HG02884 (cell line): ENCODE results near the gene CDH12.
"Not testable (repeated sequence)": the region's sequence is repeated elsewhere in the genome, so short reads cannot be mapped to it uniquely, and the experiment has no call there.

ENCODE experiments used
- ATAC-seq: cut with Tn5 transposase; IDR thresholded peaks from one replicate; pipeline ENCODE4 v1.9.1; 2021; ENCODE audit warnings: mild to moderate bottlenecking, moderate library complexity; ENCODE audit not compliant: unreplicated experiment

The CDH12 gene

GRCh38 chr5:22577006-22577405 is 276.1 kb downstream of the CDH12 start:
- no peak for ATAC-seq

GRCh38 chr5:22572941-22573340 is 280.2 kb downstream of the CDH12 start:
- no peak for ATAC-seq

- no peak for ATAC-seq
These were observed 285.2 kb downstream of the CDH12 start for GRCh38 chr5:22567983-22568382.

GRCh38 chr5:22560147-22560546 is 293.0 kb downstream of the CDH12 start:
- ATAC-seq = no peak

GRCh38 chr5:22557251-22557650 is 295.9 kb downstream of the CDH12 start:
- ATAC-seq = no peak

- no peak for ATAC-seq
These were observed 298.7 kb downstream of the CDH12 start for GRCh38 chr5:22554475-22554874.

- ATAC-seq = no peak
These were observed 303.1 kb downstream of the CDH12 start for GRCh38 chr5:22549876-22550671.

DNA sequence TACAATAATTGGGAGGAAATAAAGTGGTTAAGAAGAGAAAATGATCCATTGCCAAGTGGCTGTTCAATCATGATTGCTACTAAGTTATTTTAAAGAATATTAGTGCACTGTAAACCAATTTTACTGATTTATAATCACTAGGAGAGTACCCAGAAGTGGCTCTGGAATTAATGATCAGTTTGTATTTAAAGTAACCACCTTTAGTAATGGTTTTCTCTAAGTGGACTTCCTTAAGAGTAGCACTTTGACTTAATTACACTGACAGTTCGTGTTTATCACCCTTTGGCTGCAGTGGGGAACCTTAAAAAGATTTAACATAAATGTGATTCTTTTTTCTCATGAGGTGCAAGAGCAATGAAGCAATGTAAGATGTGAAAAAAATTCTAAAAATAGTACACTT is 310.8 kb downstream of the CDH12 start:
- ATAC-seq = no peak

DNA sequence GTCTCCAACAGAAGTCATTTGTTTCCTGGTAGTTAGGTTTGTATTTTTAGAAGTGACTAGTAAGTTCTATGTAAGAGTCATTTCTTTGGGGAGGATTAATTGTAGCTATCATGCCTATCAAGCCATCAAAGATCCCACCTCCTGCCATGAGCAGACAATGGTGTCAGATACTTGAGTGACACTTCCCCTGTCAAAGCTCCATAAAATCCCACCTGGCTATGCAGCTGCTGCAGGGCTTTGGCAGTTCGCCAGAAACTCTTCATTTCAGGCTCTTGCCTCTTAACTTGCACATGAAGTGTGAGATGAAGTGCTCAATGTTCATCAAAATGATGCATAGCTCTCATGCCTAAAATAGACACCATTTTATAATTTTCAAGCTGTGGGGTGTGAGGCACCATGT is 312.1 kb downstream of the CDH12 start:
- no peak for ATAC-seq

GRCh38 chr5:22539762-22540161 is 313.4 kb downstream of the CDH12 start:
- no peak for ATAC-seq

- no peak for ATAC-seq
These were observed 321.2 kb downstream of the CDH12 start for GRCh38 chr5:22531986-22532385.

DNA sequence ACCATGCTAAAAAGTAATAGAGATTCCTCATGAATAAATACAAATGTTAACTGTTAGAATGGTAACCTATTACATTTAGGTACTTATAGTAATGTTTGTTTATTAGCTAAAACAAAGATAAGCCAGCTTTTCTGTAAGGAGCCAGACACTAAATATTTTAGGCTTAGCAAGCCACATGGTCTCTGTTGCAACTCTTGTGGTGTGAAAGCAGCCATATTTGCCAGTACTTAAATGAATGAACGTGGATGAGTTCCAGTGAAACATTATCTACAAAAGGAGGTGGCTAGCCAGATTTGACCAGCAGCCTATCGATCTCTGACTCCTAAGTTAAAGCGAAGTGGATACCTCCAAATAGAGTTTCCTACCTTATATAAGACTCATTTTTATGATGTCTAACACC is 331.6 kb downstream of the CDH12 start:
- ATAC-seq = no peak

DNA sequence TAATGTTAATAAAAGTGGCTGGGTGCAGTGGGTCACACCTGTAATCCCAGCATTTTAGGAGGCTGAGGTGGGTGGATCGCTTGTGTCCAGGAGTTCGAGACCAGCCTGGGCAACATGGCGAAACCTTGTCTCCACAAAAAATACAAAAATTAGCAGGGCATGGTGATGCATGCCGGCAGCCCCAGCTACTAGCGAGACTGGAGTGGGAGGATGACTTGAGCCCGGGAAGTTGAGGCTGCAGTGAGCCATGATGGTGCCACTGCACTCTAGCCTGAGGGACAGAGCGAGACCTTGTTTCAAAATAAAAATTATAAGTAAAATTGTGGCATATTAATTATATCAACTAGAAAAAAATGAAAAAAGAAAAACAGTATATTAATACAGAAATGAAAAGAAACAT is 336.6 kb downstream of the CDH12 start:
- ATAC-seq = not testable (repeated sequence)

DNA sequence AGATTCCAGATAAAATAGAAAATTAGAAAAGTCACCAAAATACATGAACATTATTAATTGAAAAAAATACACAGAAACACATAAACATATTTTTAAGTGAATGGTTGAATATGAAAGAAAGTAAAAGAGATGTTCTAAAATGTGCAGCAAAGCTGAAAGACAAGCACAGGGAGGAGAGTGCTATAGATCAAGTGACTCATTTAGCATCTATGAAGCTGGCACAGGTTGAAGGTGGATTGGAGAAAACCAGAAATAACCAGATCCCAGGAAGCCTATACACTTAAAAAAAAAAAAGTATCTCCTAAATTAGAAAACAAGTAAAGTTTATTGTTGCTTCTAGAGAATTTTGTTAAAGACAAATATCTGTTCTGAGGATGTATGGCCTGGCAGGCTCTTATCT is 338.9 kb downstream of the CDH12 start:
- ATAC-seq = no peak

DNA sequence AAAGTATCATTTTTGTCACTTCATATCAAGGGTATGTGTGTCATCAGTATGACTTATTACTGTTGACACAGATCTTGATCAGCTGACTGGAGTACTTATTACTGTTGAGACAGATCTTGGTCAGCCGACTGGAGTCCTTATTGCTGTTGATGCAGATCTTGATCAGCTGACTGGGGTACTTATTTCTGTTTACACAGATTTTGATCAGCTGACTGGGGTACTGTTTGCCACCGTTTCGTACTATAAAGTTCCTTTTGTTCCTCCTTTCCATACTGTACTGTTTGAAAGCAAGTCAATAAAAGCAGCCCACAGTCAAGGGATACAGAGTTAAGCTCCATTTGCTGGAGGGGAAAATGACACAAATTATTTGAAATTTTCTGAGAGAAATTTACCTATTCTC is 347.3 kb downstream of the CDH12 start:
- ATAC-seq = no peak

DNA sequence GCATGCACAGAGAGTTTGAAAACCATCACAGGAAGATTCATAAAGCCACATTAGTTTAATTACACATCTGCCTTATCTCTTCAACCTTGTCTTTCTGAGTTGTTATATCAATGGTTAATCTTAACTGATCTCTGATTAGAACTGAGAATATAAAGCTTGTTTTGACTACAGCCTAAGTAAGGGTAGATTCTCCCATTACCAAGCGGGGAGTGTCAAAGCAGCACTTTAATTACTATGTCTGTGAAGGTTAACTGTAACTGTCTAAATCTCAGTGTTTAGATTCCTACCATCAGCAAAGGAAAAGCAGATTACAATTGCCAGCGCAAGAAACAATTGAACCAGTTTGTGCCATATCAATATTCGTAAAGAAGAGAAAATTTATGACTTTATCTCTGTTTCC is 348.7 kb downstream of the CDH12 start:
- ATAC-seq = no peak

GRCh38 chr5:22500556-22500955 is 352.6 kb downstream of the CDH12 start:
- no peak for ATAC-seq

DNA sequence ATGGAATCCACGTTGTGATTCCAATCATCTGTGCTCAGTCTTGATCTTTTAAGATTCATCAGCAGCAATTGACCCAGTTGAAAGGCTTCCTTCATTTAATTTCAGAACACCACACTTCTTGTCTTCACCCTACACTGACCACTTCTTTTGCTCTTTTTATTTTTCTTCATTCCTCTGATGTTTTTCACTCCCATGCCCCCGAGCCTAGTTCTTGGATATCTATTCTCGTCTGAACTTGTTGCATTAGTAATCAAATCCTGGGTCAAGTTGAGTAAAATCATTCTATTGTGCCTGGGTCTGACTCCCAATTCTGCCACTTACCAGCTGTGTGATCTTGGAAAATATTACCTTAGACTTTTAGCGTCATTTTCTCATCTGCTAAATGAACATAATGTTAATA is 356.5 kb downstream of the CDH12 start:
- ATAC-seq = no peak

- no peak for ATAC-seq
These were observed 358.0 kb downstream of the CDH12 start for GRCh38 chr5:22495016-22495720.

GRCh38 chr5:22488427-22488826 is 364.7 kb downstream of the CDH12 start:
- no peak for ATAC-seq

- no peak for ATAC-seq
These were observed 372.8 kb downstream of the CDH12 start for GRCh38 chr5:22480305-22480704.

DNA sequence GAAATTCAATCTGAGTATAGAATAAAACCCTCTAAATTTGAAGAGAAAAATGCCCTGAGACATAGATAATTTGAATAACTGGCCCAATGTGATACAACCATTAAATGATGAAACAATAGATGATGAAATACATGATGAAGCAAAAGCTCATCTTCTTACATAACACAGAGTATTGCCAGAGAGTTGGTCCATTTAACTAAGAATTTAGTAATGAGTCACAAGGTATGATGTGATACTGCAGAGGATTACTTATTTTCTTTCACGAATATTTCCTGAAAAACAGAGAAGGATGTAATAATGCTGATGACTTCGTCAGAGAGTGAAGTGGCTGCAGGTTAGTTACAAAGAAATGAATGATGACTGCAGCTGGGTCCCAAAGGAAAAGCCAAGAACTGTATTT is 379.3 kb downstream of the CDH12 start:
- ATAC-seq = no peak
